Measurements from ENCODE around the gene MERTK. TPM values are rescaled to one million over a fixed set of nuclear protein-coding genes. Genes with fewer than 3 reads are reported as not detected.
"Not testable (repeated sequence)": the region's sequence is repeated elsewhere in the genome, so short reads cannot be mapped to it uniquely, and the experiment has no call there.

The MERTK gene
- total RNA-seq, 1 donor from 2014 or later = 5.1 TPM

GRCh38 chr2:112065966-112066365 is 167.6 kb downstream of the MERTK start:
- Histone ChIP-seq H3K9me3 (ENCODE audit: insufficient read depth, low read depth, low read length) (no peaks in the 10 kb centered on the region), H3K4me3 (ENCODE audit: insufficient read depth, low read depth, low read length) (no peak overlapping the region), H3K4me2 (ENCODE audit: low read length) (peak overlapping the region; percentile 54), H3K27ac (ENCODE audit: low read depth, low read length) (peak overlapping the region; percentile 34), H4K20me1 (ENCODE audit: insufficient read depth, low read length) (peaks cover 7% of the 10 kb centered on the region), H3K9ac (ENCODE audit: low read length) (no peak overlapping the region), H3K36me3 (ENCODE audit: insufficient read depth, low read length) (peaks cover 37% of the 10 kb centered on the region), H3K27me3 (ENCODE audit: insufficient read depth, low read length) (no peaks in the 10 kb centered on the region), H3K79me2 (ENCODE audit: insufficient read depth, low read length) (peaks cover 29% of the 10 kb centered on the region), H3K4me1 (ENCODE audit: insufficient read depth, low read length) (peaks cover 5% of the 10 kb centered on the region), H2AFZ (ENCODE audit: low read depth, low read length) (no peak overlapping the region)
- no peaks in the 10 kb centered on the region for H3K9me3 Mint-ChIP-seq (ENCODE audit: unreplicated experiment)
- FAIRE-seq = peak; percentile 98
- peak; percentile 86 for DNase-seq (ENCODE audit: low read depth)
- peaks cover 15% of the 10 kb centered on the region for H3K4me1 Mint-ChIP-seq (ENCODE audit: low read depth, unreplicated experiment)
- peak overlapping the region; percentile 38 for H3K27ac Mint-ChIP-seq (ENCODE audit: unreplicated experiment)
- peaks cover 28% of the 10 kb centered on the region for H3K36me3 Mint-ChIP-seq (ENCODE audit: low read depth, unreplicated experiment)
- no peaks in the 10 kb centered on the region for H3K27me3 Mint-ChIP-seq (ENCODE audit: low read depth, unreplicated experiment)
- no peak for TF ChIP-seq CTCF (IDR thresholded peaks at IDR 0.05; ENCODE audit: insufficient read depth, low read depth, low read length)
- TF ChIP-seq EZH2 (IDR thresholded peaks at IDR 0.05; ENCODE audit: insufficient read depth, low read length) = no peak
- H3K4me3 Mint-ChIP-seq (ENCODE audit: unreplicated experiment) = no peak overlapping the region

GRCh38 chr2:112069794-112070193 is 171.4 kb downstream of the MERTK start:
- not testable (repeated sequence) for H3K27ac Mint-ChIP-seq (ENCODE audit: unreplicated experiment); H2AFZ ChIP-seq (ENCODE audit: low read depth, low read length); H3K4me1 ChIP-seq (ENCODE audit: insufficient read depth, low read length); H3K9ac ChIP-seq (ENCODE audit: low read length); H3K9me3 ChIP-seq (ENCODE audit: insufficient read depth, low read depth, low read length); DNase-seq (ENCODE audit: low read depth); H3K27me3 Mint-ChIP-seq (ENCODE audit: low read depth, unreplicated experiment); H3K9me3 Mint-ChIP-seq (ENCODE audit: unreplicated experiment); H3K4me2 ChIP-seq (ENCODE audit: low read length); H3K4me3 Mint-ChIP-seq (ENCODE audit: unreplicated experiment); H3K27ac ChIP-seq (ENCODE audit: low read depth, low read length); FAIRE-seq; H3K27me3 ChIP-seq (ENCODE audit: insufficient read depth, low read length); H3K4me3 ChIP-seq (ENCODE audit: insufficient read depth, low read depth, low read length)
- peaks cover 38% of the 10 kb centered on the region for H3K79me2 ChIP-seq (ENCODE audit: insufficient read depth, low read length)
- peaks cover 30% of the 10 kb centered on the region for H3K36me3 ChIP-seq (ENCODE audit: insufficient read depth, low read length)
- Mint-ChIP-seq H3K4me1 (ENCODE audit: low read depth, unreplicated experiment) (peaks cover 14% of the 10 kb centered on the region), H3K36me3 (ENCODE audit: low read depth, unreplicated experiment) (peaks cover 37% of the 10 kb centered on the region)
- H4K20me1 ChIP-seq (ENCODE audit: insufficient read depth, low read length) = peaks cover 28% of the 10 kb centered on the region

GRCh38 chr2:112073875-112074274 is 175.5 kb downstream of the MERTK start:
- H3K27me3 ChIP-seq (ENCODE audit: insufficient read depth, low read length) = no peaks in the 10 kb centered on the region
- no peaks in the 10 kb centered on the region for H3K27me3 Mint-ChIP-seq (ENCODE audit: low read depth, unreplicated experiment)

More at GRCh38 chr2:112073875-112074274, 175.5 kb downstream of the MERTK start:
- Mint-ChIP-seq H3K9me3 (ENCODE audit: unreplicated experiment) (peaks cover 8% of the 10 kb centered on the region), H3K4me3 (ENCODE audit: unreplicated experiment) (no peak overlapping the region), H3K27ac (ENCODE audit: unreplicated experiment) (no peak overlapping the region), H3K4me1 (ENCODE audit: low read depth, unreplicated experiment) (peaks cover 12% of the 10 kb centered on the region), H3K36me3 (ENCODE audit: low read depth, unreplicated experiment) (peaks cover 42% of the 10 kb centered on the region)
- H3K9ac ChIP-seq (ENCODE audit: low read length) = no peak overlapping the region
- H3K4me3 ChIP-seq (ENCODE audit: insufficient read depth, low read depth, low read length) = no peak overlapping the region
- no peak for TF ChIP-seq EZH2 (IDR thresholded peaks at IDR 0.05; ENCODE audit: insufficient read depth, low read length)
- no peak for TF ChIP-seq CTCF (IDR thresholded peaks at IDR 0.05; ENCODE audit: insufficient read depth, low read depth, low read length)
- H3K9me3 ChIP-seq (ENCODE audit: insufficient read depth, low read depth, low read length) = no peaks in the 10 kb centered on the region
- H3K79me2 ChIP-seq (ENCODE audit: insufficient read depth, low read length) = peaks cover 38% of the 10 kb centered on the region
- H4K20me1 ChIP-seq (ENCODE audit: insufficient read depth, low read length) = peaks cover 29% of the 10 kb centered on the region
- no peak overlapping the region for H2AFZ ChIP-seq (ENCODE audit: low read depth, low read length)
- H3K36me3 ChIP-seq (ENCODE audit: insufficient read depth, low read length) = peaks cover 22% of the 10 kb centered on the region
- no peak for FAIRE-seq
- H3K4me2 ChIP-seq (ENCODE audit: low read length) = no peak overlapping the region
- no peak overlapping the region for H3K27ac ChIP-seq (ENCODE audit: low read depth, low read length)
- DNase-seq (ENCODE audit: low read depth) = peak; percentile 32
- peaks cover 11% of the 10 kb centered on the region for H3K4me1 ChIP-seq (ENCODE audit: insufficient read depth, low read length)

All from astrocyte (in vitro differentiated cells and primary cell).